CD4-positive, alpha-beta T cell (primary cell): Measurements from ENCODE around the gene THEM5. TPM values are rescaled to one million over a fixed set of nuclear protein-coding genes. Genes with fewer than 3 reads are reported as not detected.

ENCODE experiments used
- ATAC-seq: fragments of 200-7000 bp; cut with Tn5 transposase; one replicate; pipeline ENCODE4 v1.10.0; 2022; ENCODE audit warnings: mild to moderate bottlenecking; ENCODE audit not compliant: poor library complexity
- CTCF ChIA-PET: fragments of 350-600 bp; sonication (Branson Sonifier 250); formaldehyde crosslinking; loops from one replicate; lab custom pipeline; 2021; ENCODE audit warnings: antibody characterized with exemption, inconsistent platforms; lab: Charles Lee
- POLR2A ChIA-PET: fragments of 350-600 bp; sonication (Branson Sonifier 250); formaldehyde crosslinking; loops from one replicate; lab custom pipeline; 2021; ENCODE audit warnings: antibody characterized with exemption, inconsistent platforms; lab: Charles Lee
- DNase-seq, 14 experiments: peaks; one replicate each; pipeline ENCODE4 v3.0.0-alpha.2; 2013 to 2020; ENCODE audit warnings: mixed read lengths in 2 of 14
- H3K27ac ChIP-seq, 2 donors: one replicate each; pipeline versions ENCODE4 v1.5.1 to v1.7.0; 2013; ENCODE audit warnings: low read length in 2 of 2, low read depth in 1 of 2, mild to moderate bottlenecking in 1 of 2
- H3K27me3 ChIP-seq, 2 experiments: 1 replicate in 1 of 2; 2 replicates in 1 of 2; pipeline versions ENCODE4 v1.6.1 to v1.7.0; 2013; ENCODE audit warnings: low read length in 2 of 2, control low read depth in 1 of 2, mild to moderate bottlenecking in 1 of 2, moderate library complexity in 1 of 2; ENCODE audit not compliant: insufficient read depth in 2 of 2, control insufficient read depth in 1 of 2
- H3K36me3 ChIP-seq: one replicate; pipeline ENCODE4 v1.6.1; 2013; ENCODE audit warnings: low read length, control low read depth; ENCODE audit not compliant: insufficient read depth
- H3K4me1 ChIP-seq: one replicate; pipeline ENCODE4 v1.6.1; 2013; ENCODE audit warnings: low read length, control low read depth; ENCODE audit not compliant: insufficient read depth
- H3K4me3 ChIP-seq: one replicate; pipeline ENCODE4 v1.5.1; 2013; ENCODE audit warnings: mild to moderate bottlenecking, low read length, moderate library complexity
- H3K9me3 ChIP-seq, 2 experiments: 1 replicate in 1 of 2; 2 replicates in 1 of 2; pipeline versions ENCODE4 v1.6.1 to v1.7.0; 2013; ENCODE audit warnings: low read length in 2 of 2, mild to moderate bottlenecking in 2 of 2, control low read depth in 1 of 2, moderate library complexity in 1 of 2; ENCODE audit not compliant: control insufficient read depth in 1 of 2, insufficient read depth in 1 of 2
- H3K27ac Mint-ChIP-seq: one replicate; pipeline ENCODE4 v1.8.0; 2020; ENCODE audit warnings: mixed read lengths
- H3K27me3 Mint-ChIP-seq: one replicate; pipeline ENCODE4 v1.8.0; 2021; ENCODE audit warnings: mixed read lengths
- H3K36me3 Mint-ChIP-seq: one replicate; pipeline ENCODE4 v1.8.0; 2021; ENCODE audit warnings: low read depth, mixed read lengths
- H3K4me1 Mint-ChIP-seq: one replicate; pipeline ENCODE4 v1.8.0; 2021; ENCODE audit warnings: low read depth, mixed read lengths
- H3K4me3 Mint-ChIP-seq: one replicate; pipeline ENCODE4 v1.8.0; 2020; ENCODE audit warnings: mild to moderate bottlenecking, mixed read lengths
- H3K9me3 Mint-ChIP-seq: one replicate; pipeline ENCODE4 v1.8.0; 2020; ENCODE audit warnings: mixed read lengths
- intact Hi-C, 2 experiments: fragments of 100-400 bp; cut with DNase I in 1 of 2; cut with micrococcal nuclease in 1 of 2; formaldehyde crosslinking; loops; one replicate each; pipeline versions ENCODE4 v1.15.1 to v1.9.0; 2023 to 2025; cut with DNase I, micrococcal nuclease
- total RNA-seq, 174 experiments: library from RNA in 2 of 174; stranded (reverse) in 2 of 174; gene quantifications; one replicate each; pipeline ENCODE4 v1.2.3 and lab custom pipeline; 2021 to 2026
- TF ChIP-seq, protein P1 (sequence below): fragments of 200-600 bp; IDR thresholded peaks from one replicate; pipeline ENCODE4 v1.8.0; 2022; ENCODE audit warnings: antibody characterized with exemption, mild to moderate bottlenecking

THEM5 gene
- total RNA-seq, 2 experiments from 2014 or later, result not detected

DNA sequence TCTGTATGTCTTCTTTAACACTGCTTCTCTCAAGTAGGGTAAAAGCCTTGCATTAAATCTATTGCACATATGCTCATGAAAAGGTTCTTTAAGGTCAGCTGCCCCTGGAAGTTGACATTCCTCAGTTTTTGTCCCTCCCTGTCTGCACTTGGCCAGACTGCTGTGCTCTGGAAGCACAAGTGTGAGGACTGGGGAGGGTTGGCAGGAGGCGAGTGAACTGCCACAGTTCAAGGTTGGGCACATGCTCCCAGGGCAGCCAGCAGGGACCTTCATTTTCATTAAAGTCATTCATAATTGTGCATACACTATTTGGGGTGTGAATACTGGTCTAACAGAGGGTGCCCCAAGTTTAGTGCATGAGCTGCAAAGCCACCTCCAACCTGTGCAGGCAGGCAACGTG, 10.9 kb upstream of the THEM5 start:
- Mint-ChIP-seq H3K4me1 (peaks cover 5% of the 10 kb centered on the region), H3K36me3 (no peaks in the 10 kb centered on the region), H3K9me3 (no peaks in the 10 kb centered on the region), H3K27me3 (no peaks in the 10 kb centered on the region), H3K4me3 (no peak overlapping the region), H3K27ac (no peak overlapping the region)
- intact Hi-C loops, result no loop called here
- Histone ChIP-seq H3K36me3 (no peaks in the 10 kb centered on the region), H3K27me3 (no peaks in the 10 kb centered on the region), H3K4me3 (no peak overlapping the region), H3K27ac (no peak overlapping the region), H3K4me1 (no peaks in the 10 kb centered on the region), H3K9me3 (no peaks in the 10 kb centered on the region)
- ChIA-PET CTCF (no interaction called here), POLR2A (no interaction called here)
- DNase-seq, result no peak
- TF ChIP-seq, protein P1, sequence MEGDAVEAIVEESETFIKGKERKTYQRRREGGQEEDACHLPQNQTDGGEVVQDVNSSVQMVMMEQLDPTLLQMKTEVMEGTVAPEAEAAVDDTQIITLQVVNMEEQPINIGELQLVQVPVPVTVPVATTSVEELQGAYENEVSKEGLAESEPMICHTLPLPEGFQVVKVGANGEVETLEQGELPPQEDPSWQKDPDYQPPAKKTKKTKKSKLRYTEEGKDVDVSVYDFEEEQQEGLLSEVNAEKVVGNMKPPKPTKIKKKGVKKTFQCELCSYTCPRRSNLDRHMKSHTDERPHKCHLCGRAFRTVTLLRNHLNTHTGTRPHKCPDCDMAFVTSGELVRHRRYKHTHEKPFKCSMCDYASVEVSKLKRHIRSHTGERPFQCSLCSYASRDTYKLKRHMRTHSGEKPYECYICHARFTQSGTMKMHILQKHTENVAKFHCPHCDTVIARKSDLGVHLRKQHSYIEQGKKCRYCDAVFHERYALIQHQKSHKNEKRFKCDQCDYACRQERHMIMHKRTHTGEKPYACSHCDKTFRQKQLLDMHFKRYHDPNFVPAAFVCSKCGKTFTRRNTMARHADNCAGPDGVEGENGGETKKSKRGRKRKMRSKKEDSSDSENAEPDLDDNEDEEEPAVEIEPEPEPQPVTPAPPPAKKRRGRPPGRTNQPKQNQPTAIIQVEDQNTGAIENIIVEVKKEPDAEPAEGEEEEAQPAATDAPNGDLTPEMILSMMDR, result no peak
- ATAC-seq, result no peak

- Mint-ChIP-seq H3K27me3 (no peaks in the 10 kb centered on the region), H3K4me1 (no peaks in the 10 kb centered on the region), H3K36me3 (no peaks in the 10 kb centered on the region), H3K9me3 (no peaks in the 10 kb centered on the region), H3K27ac (no peak overlapping the region), H3K4me3 (no peak overlapping the region)
- ATAC-seq, result no peak
- DNase-seq, result no peak
- no peaks in the 10 kb centered on the region for H3K4me1 ChIP-seq
- no peaks in the 10 kb centered on the region for H3K9me3 ChIP-seq
- TF ChIP-seq, protein P1, result no peak
- H3K27me3 ChIP-seq, result no peaks in the 10 kb centered on the region
- H3K27ac ChIP-seq, result no peak overlapping the region
- ChIA-PET POLR2A (no interaction called here), CTCF (no interaction called here)
- intact Hi-C loops, result no loop called here
- H3K4me3 ChIP-seq, result no peak overlapping the region
- no peaks in the 10 kb centered on the region for H3K36me3 ChIP-seq
Measured at GRCh38 chr1:151862604-151863003, 9.1 kb upstream of the THEM5 start.

DNA sequence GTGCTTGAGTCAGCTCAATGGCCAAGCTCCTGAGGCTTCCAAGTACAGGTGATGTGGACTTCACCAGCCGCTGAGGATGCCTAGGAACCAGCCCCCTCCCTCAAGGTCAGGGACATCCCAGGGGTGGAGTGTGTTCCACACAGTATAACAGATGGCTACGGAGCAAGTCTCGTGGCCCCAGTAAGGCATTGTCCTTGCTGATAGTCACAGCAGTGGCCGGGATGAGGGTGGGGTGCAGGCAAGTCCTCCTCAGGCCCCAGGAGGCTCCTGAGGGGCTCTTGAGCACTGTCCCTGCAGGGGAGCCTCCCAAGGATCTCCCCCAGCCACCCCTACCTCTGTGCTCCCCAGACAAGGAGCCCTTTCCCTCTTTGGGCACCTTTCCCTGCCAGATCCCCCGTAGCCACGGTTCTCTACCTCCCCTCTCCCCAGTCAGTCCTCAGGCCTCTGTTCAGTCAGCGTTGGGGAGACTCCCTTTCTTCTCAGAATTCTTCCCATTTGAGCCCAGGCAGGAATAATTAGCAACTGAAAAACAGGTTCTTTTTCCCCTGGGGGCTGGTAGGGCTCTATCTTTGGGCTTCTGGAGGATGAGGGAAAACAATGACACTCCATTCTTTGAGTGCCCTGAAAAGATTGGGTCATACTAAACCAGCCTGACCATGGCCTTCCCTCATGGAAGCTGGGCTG, 7.1 kb upstream of the THEM5 start:
- DNase-seq (no peak), ATAC-seq (no peak)
- H3K4me1 ChIP-seq, result no peaks in the 10 kb centered on the region
- POLR2A ChIA-PET, result no interaction called here
- intact Hi-C loops, result no loop called here
- H3K27me3 Mint-ChIP-seq, result no peaks in the 10 kb centered on the region
- no peak overlapping the region for H3K27ac ChIP-seq
- H3K36me3 ChIP-seq, result no peaks in the 10 kb centered on the region
- H3K4me3 ChIP-seq, result no peak overlapping the region
- H3K27me3 ChIP-seq, result no peaks in the 10 kb centered on the region
- H3K9me3 ChIP-seq, result no peaks in the 10 kb centered on the region
- CTCF ChIA-PET, result no interaction called here
- no peaks in the 10 kb centered on the region for H3K4me1 Mint-ChIP-seq
- TF ChIP-seq, protein P1, result no peak
- H3K4me3 Mint-ChIP-seq, result no peak overlapping the region
- no peak overlapping the region for H3K27ac Mint-ChIP-seq
- no peaks in the 10 kb centered on the region for H3K36me3 Mint-ChIP-seq
- H3K9me3 Mint-ChIP-seq, result no peaks in the 10 kb centered on the region
